Uterus (tissue), 2 donors: ENCODE results near the gene NLRP6.

ENCODE experiments used
- POLR2A ChIP-seq, 2 donors: fragments of 450-650 bp; IDR thresholded peaks; one replicate each; pipeline ENCODE4 v1.6.1; 2016; ENCODE audit warnings: antibody characterized with exemption in 2 of 2, mild to moderate bottlenecking in 1 of 2, moderate library complexity in 1 of 2
- TF ChIP-seq, protein P1 (sequence below), 4 experiments: fragments of 200-600 bp in 2 of 4; fragments of 450-650 bp in 2 of 4; sonication (generic) in 2 of 4; IDR thresholded peaks; one replicate each; pipeline ENCODE4 v1.5.1; 2016 to 2019; ENCODE audit warnings: antibody characterized with exemption in 4 of 4, mild to moderate bottlenecking in 2 of 4, moderate library complexity in 1 of 4

DNA sequence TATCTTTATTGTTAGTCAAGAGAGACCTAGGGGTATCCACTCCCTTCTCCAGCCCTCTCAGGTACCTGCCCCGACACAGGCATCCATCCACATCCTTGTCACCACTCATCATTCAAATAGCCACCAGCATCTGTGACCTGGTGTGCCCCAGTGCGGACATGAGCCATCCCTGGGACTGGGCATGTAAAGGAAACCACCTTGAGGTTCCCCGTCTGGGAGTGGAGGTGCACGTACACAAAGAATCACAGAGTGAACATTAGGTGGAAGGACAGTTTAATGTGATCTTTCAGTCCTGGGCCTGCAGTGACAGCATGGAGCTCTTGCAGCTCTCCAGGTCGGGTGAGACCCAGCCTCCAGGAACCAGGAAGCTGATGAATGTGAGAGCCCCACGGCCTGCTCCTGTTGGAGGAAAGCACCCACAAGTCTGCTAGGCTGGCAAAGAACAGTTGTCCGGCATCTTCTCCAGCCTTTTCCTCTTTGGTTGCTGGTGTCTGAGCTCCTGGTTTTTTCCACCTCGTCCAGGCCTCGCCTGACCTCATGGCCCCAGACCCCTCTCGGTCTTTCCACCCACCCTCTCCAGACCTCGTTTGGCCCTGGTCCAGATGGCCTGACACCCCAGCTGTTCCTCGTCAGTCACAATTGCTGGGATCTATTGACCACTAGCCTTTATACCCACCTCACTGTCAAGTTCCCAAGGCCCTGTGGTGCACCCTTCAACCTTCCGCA lies 24.9 kb upstream of the NLRP6 start:
- TF ChIP-seq, protein P1, sequence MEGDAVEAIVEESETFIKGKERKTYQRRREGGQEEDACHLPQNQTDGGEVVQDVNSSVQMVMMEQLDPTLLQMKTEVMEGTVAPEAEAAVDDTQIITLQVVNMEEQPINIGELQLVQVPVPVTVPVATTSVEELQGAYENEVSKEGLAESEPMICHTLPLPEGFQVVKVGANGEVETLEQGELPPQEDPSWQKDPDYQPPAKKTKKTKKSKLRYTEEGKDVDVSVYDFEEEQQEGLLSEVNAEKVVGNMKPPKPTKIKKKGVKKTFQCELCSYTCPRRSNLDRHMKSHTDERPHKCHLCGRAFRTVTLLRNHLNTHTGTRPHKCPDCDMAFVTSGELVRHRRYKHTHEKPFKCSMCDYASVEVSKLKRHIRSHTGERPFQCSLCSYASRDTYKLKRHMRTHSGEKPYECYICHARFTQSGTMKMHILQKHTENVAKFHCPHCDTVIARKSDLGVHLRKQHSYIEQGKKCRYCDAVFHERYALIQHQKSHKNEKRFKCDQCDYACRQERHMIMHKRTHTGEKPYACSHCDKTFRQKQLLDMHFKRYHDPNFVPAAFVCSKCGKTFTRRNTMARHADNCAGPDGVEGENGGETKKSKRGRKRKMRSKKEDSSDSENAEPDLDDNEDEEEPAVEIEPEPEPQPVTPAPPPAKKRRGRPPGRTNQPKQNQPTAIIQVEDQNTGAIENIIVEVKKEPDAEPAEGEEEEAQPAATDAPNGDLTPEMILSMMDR (IDR thresholded peaks at IDR 0.05), result no peak
- no peak for TF ChIP-seq POLR2A (IDR thresholded peaks at IDR 0.05)
